ENCODE data around the gene POLE4.

The POLE4 gene

DNA sequence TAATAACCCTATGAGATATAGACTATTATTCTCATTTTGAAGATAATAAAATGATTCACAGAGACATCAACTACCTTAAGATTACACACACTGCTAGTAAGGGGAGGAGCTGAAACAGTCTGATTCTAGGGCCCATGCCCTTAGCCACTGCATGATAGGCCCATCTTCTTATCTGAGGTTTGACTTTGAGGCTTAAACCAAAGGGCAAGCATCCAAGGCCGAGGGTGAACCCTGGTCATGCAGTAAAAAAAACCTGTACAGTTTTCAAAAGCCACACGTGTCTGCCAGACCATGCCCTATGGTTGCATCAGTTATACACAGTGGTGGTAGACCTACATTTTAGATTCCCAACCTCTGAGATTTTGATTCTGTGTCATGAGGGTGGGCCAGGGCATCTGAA lies 44.8 kb downstream of the POLE4 start:
- no peak for DNase-seq

- DNase-seq = no peak
Measured at GRCh38 chr2:75003773-75004172, 45.3 kb downstream of the POLE4 start.

GRCh38 chr2:75006041-75006440 lies 47.6 kb downstream of the POLE4 start:
- no peak for DNase-seq

DNA sequence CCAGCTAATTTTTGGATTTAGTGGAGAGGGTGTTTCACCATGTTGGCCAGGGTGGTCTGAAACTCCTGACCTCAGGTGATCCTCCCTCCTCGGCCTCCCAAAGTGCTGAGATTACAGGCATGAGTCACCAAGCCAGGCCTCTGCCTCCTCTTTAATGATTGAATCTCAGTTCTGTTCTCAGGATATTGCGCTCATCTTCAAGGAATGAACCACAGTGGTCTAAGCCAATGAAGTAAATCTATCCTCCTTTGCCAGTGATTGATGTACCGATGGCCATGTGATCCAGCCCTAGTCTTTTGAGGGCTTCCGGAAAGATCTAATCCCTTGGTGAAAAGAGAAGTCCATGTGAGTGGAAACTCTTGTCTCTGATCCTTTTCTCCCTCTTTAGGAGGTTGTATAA lies 48.6 kb downstream of the POLE4 start:
- DNase-seq = no peak

- no peak for DNase-seq
Measured at GRCh38 chr2:75007819-75008218, 49.4 kb downstream of the POLE4 start.

DNA sequence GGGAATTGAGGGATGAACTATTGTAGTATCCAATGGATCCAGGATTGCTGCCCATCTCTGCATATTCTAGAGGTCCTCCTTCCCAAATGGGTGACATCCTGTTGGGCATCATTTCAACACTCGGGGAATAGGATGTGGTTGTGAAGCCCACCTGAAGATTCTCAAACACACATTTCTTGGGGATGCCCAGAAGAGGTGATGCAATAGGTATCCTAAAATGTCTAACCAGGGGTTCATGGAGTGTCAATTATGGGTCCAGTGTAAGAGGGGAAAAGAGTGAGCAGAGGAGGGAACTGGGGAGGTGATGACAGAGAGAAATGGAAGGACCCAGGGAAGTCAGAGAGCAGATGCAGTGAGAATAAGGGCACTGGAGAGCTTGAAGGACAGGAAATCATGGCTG lies 52.1 kb downstream of the POLE4 start:
- DNase-seq = no peak

GRCh38 chr2:75012080-75012479 lies 53.6 kb downstream of the POLE4 start:
- DNase-seq = no peak

GRCh38 chr2:75018162-75018561 lies 59.7 kb downstream of the POLE4 start:
- DNase-seq = no peak
